Stimulated activated CD8-positive, alpha-beta memory T cell treated with anti-CD3 and anti-CD28 coated beads, Interleukin-15, amount 100 ng/mL, for 4 hours (primary cell): ENCODE results near the gene TMEM9B.
A peak's percentile ranks its signal among the peaks of the same experiment; 100 is the strongest.
"Not testable (repeated sequence)": the region's sequence is repeated elsewhere in the genome, so short reads cannot be mapped to it uniquely, and the experiment has no call there.

ENCODE experiments used
- DNase-seq, 2 donors: peaks; one replicate each; pipeline ENCODE4 v3.0.0-alpha.2; 2020; ENCODE audit warnings: low read depth in 2 of 2

TMEM9B gene

GRCh38 chr11:8964324-8965320, at the start of gene TMEM9B:
TMEM9B (minus strand) TSS chr11:8964442; CDS start chr11:8964313, 129 bp downstream.
- DNase-seq, result peak; percentile 50 to 65

- DNase-seq, result no peak
These were observed 49.1 kb upstream of the TMEM9B start for GRCh38 chr11:9013373-9013772.

GRCh38 chr11:9009538-9009937, 45.3 kb upstream of the TMEM9B start:
- DNase-seq, result not testable (repeated sequence)

- DNase-seq, result no peak
These were observed 44.4 kb upstream of the TMEM9B start for GRCh38 chr11:9008661-9009060.

GRCh38 chr11:9008011-9008550, 43.8 kb upstream of the TMEM9B start:
- DNase-seq, result no peak

- no peak for DNase-seq
These were observed 40.8 kb upstream of the TMEM9B start for GRCh38 chr11:9005087-9005486.

- no peak for DNase-seq
These were observed 40.1 kb upstream of the TMEM9B start for GRCh38 chr11:9004183-9004926.

- DNase-seq, result peak; percentile 56 to 62
These were observed 39.4 kb upstream of the TMEM9B start, which contains the start of gene NRIP3 for GRCh38 chr11:9003573-9004182. NRIP3 (minus strand) TSS chr11:9004001; CDS start chr11:9003935, 66 bp downstream.

GRCh38 chr11:9002920-9003572, 38.8 kb upstream of the TMEM9B start:
- DNase-seq, result no peak

- DNase-seq, result peak in 1 of 2 donors; percentile 29
These were observed 37.5 kb upstream of the TMEM9B start for GRCh38 chr11:9001736-9002135.

- DNase-seq, result no peak
These were observed 33.8 kb upstream of the TMEM9B start for GRCh38 chr11:8998017-8998416.

- DNase-seq, result no peak
These were observed 33.2 kb upstream of the TMEM9B start for GRCh38 chr11:8997451-8997850.

- DNase-seq, result no peak
These were observed 25.2 kb upstream of the TMEM9B start for GRCh38 chr11:8989453-8989852.

GRCh38 chr11:8988329-8989234, 24.3 kb upstream of the TMEM9B start:
- no peak for DNase-seq

GRCh38 chr11:8987446-8987845, 23.2 kb upstream of the TMEM9B start:
- DNase-seq, result no peak

- not testable (repeated sequence) for DNase-seq
These were observed 22.5 kb upstream of the TMEM9B start for GRCh38 chr11:8986772-8987171.

GRCh38 chr11:8985462-8985861, 21.2 kb upstream of the TMEM9B start:
- no peak for DNase-seq

GRCh38 chr11:8983552-8983951, 19.3 kb upstream of the TMEM9B start:
- DNase-seq, result no peak

- DNase-seq, result no peak
These were observed 16.2 kb upstream of the TMEM9B start for GRCh38 chr11:8980485-8980884.

GRCh38 chr11:8979365-8979764, 15.1 kb upstream of the TMEM9B start:
- DNase-seq, result not testable (repeated sequence)
